Fibroblast of mammary gland (primary cell): ENCODE results near the gene CCDC38.

Source experiments
- DNase-seq: peaks from one replicate; pipeline ENCODE4 v3.0.0-alpha.2; 2010; ENCODE audit warnings: low read depth
- H3K4me3 ChIP-seq: 2 replicates; pipeline ENCODE4 v1.5.1; 2011; ENCODE audit warnings: low read depth, mild to moderate bottlenecking, low read length, moderate library complexity; ENCODE audit not compliant: control insufficient read depth
- TF ChIP-seq, protein P1 (sequence below): conservative IDR thresholded peaks from 2 replicates; pipeline ENCODE4 v1.5.1; 2011; ENCODE audit warnings: low read depth, low read length, inconsistent platforms; ENCODE audit not compliant: control insufficient read depth, insufficient read depth

The CCDC38 gene

DNA sequence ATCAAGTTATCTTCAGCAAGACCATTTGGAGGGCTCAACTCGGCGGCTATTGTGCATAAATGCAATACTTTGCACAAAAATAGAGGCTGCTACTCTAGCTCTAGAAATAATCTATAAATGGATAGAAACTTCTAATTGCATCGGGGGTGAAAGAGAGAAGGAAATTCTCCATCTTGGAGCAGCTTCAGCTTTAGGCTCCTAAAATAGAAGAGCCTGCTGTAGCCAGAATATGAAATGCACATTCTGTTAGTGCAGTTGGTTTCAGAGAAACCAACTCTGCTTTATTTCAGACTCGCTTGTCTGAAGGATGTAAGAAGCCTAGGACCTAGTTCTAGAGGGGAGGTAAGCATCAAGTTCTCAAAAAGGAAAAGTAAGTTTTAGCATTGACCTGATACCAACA, 45.6 kb downstream of the CCDC38 start:
- no peak overlapping the region for H3K4me3 ChIP-seq
- no peak for DNase-seq
- TF ChIP-seq, protein P1, sequence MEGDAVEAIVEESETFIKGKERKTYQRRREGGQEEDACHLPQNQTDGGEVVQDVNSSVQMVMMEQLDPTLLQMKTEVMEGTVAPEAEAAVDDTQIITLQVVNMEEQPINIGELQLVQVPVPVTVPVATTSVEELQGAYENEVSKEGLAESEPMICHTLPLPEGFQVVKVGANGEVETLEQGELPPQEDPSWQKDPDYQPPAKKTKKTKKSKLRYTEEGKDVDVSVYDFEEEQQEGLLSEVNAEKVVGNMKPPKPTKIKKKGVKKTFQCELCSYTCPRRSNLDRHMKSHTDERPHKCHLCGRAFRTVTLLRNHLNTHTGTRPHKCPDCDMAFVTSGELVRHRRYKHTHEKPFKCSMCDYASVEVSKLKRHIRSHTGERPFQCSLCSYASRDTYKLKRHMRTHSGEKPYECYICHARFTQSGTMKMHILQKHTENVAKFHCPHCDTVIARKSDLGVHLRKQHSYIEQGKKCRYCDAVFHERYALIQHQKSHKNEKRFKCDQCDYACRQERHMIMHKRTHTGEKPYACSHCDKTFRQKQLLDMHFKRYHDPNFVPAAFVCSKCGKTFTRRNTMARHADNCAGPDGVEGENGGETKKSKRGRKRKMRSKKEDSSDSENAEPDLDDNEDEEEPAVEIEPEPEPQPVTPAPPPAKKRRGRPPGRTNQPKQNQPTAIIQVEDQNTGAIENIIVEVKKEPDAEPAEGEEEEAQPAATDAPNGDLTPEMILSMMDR, result no peak

DNA sequence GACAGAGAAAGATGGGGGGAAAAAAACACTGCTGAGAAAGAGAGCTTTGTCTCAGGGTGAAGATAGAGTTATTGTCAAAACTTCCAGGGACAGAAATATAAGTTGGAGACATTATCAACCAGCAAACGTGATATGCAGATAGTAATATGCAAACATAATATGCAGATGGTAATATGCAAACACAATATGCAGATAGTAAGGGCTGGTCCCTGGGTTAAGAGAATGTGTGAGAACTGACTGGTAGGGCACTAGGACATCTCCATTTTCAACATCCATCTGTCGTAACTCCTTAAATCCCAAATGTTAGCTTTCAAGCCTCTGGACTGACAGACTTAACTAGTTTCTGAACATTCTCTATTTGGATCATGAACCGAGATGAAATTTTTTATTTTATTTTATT, 51.5 kb downstream of the CCDC38 start:
- no peak for DNase-seq
- TF ChIP-seq, protein P1, result no peak
- H3K4me3 ChIP-seq, result no peak overlapping the region

DNA sequence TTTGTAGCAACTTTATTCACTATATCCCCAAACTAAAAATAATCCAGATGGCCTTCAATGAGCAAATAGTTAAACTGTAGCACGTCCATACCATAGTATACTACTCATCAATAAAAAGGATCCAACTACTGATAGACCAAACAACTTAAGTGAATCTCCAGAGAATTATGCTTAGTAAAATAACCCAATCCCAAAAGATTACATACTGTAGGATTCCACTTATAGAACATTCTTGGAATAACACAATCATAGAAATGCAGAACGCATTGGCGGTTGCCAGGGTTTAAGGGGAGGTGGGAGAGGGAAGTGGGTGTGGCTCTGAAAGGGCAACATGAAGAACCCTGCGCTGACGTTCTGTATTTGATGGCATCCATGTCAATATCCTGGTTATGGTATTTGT, 55.1 kb downstream of the CCDC38 start:
- no peak for DNase-seq

DNA sequence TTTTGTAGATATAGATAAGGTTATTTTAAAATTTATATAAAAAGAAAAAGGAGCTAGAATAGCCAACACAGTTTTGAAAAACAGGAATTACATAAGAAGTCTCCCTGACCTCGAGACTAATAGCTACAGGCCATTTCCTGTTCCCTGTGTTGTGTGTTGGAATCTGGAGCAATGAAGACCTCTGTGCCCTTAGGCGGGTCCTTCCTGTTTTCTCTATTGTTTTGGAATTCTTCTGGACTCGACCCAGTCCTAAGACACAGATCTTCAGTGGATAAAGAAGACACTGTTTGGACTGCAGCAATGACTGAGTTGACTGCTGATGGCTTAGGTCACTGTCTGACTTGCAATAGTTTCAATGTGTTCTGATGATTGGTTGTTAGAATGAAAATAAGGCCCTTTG, 57.4 kb downstream of the CCDC38 start:
- no peak overlapping the region for H3K4me3 ChIP-seq
- no peak for DNase-seq
- TF ChIP-seq, protein P1, result no peak

More for the DNA sequence above, 55.1 kb downstream of the CCDC38 start:
- TF ChIP-seq, protein P1, result no peak
- H3K4me3 ChIP-seq, result no peak overlapping the region

DNA sequence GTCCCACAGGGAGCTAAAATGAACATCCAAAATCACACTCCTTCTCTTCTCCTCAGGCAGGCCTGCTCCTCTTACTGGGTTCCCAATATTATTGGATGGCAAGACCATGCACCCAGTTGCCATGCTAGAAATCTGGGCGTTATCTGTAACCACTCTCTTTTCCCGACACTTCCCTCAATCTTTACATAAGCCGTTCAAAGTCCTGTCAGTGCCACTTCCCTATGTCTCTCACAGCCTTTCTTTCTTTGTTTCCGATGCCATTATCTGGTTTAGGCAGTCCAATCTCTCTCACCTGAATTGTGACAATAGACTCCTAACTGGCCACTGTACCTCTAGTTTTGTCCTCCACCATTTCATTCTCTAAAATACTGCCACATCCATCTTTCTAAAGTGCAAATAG, 59.5 kb downstream of the CCDC38 start:
- no peak for DNase-seq
- TF ChIP-seq, protein P1, result no peak
- H3K4me3 ChIP-seq, result no peak overlapping the region

DNA sequence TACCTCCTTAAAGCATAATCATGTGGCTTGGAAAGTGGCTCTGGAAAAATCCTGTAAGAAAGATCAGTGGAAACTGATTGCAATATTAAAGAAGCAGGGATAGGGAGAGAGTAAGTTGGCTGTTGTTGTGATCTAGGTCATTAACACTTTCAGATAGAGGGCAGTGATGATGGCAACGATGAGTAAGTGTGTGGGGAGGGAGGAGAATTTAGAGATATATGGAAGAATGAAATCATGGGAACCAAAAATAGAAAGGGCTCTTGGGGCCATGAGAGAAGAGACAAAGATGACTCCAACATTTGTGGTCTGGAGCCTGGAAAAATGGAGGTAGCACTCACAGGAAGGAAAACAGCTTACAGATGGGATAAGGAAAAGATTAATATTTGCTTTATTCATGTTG, 60.3 kb downstream of the CCDC38 start:
- peak; percentile 68 for DNase-seq
- H3K4me3 ChIP-seq, result no peak overlapping the region
- TF ChIP-seq, protein P1, result no peak

DNA sequence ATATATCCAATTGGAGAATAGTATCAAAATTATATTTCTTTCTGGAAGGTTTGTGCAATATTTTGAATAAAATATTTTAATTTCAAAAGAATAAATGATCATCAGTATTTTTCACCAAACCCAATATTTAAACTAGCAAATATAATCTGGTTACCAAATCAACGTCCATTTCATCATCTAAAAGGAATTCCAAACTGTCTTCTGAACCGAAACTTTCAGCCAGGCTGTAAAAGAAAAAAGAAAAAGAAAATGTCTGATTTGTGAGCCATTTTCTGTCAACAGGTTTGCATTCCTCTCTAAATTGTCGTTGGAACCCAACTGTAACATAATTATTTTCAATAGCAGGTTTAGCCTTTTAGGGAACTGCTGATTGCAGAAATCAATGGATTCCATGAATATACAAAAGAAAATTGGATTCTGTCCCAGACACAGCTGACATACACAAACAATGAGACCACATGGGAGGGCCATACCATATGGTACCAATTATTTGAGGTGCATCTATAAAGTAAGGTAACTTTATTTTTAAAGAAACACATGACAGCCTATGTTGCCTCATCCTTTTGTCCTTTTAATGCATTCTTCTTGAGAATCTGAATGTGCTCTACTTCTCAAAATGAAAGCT, 61.0 kb downstream of the CCDC38 start:
- no peak overlapping the region for H3K4me3 ChIP-seq
- DNase-seq, result peak; percentile 65
- TF ChIP-seq, protein P1, result no peak
